PC-9 (cell line): ENCODE measurements around the gene ARMC9.

Experiments used
- CTCF ChIP-seq: fragments of 200-600 bp; sonication (generic); conservative IDR thresholded peaks from 2 replicates; pipeline ENCODE4 v1.6.1; 2017; ENCODE audit warnings: mixed run types, antibody characterized with exemption, mild to moderate bottlenecking, moderate library complexity
- EZH2 ChIP-seq: fragments of 200-600 bp; sonication (generic); IDR thresholded peaks from 2 replicates; pipeline ENCODE4 v1.8.0; 2017; ENCODE audit warnings: antibody characterized with exemption, low read depth

- TF ChIP-seq CTCF (no peak), EZH2 (no peak)
Measured at GRCh38 chr2:231315896-231316295, 117.5 kb downstream of the ARMC9 start.
